Endothelial cell of umbilical vein (primary cell): Measurements from ENCODE around the gene EN2.

ENCODE experiments used
- EZH2 ChIP-seq: IDR thresholded peaks from 2 replicates; pipeline ENCODE4 v1.6.1; 2012; ENCODE audit warnings: borderline replicate concordance, low read depth, mild to moderate bottlenecking, moderate library complexity, low read length, inconsistent platforms; ENCODE audit not compliant: severe bottlenecking
- JUN ChIP-seq: IDR thresholded peaks from 2 replicates; pipeline ENCODE4 v1.6.1; 2011; ENCODE audit warnings: borderline replicate concordance, low read depth; ENCODE audit not compliant: insufficient read length, insufficient read depth
- POLR2A ChIP-seq: IDR thresholded peaks from 2 replicates; pipeline ENCODE4 v1.6.1; 2012; ENCODE audit warnings: low read depth, mild to moderate bottlenecking, control low read depth, low read length
- POLR2AphosphoS5 ChIP-seq: IDR thresholded peaks from 2 replicates; pipeline ENCODE4 v1.6.1; 2012; ENCODE audit warnings: low read depth, mild to moderate bottlenecking, control low read depth, low read length, moderate library complexity; ENCODE audit not compliant: insufficient read depth
- TF ChIP-seq, protein P1 (sequence below), 2 donors: IDR thresholded peaks; 1 replicate in 1 of 2; 2 replicates in 1 of 2; pipeline ENCODE4 v1.5.1; 2011; ENCODE audit warnings: low read length in 2 of 2, mild to moderate bottlenecking in 2 of 2, moderate library complexity in 2 of 2, control low read depth in 1 of 2, inconsistent platforms in 1 of 2, low read depth in 1 of 2; ENCODE audit not compliant: insufficient read depth in 1 of 2; ENCODE audit errors: extremely low read depth in 1 of 2

DNA sequence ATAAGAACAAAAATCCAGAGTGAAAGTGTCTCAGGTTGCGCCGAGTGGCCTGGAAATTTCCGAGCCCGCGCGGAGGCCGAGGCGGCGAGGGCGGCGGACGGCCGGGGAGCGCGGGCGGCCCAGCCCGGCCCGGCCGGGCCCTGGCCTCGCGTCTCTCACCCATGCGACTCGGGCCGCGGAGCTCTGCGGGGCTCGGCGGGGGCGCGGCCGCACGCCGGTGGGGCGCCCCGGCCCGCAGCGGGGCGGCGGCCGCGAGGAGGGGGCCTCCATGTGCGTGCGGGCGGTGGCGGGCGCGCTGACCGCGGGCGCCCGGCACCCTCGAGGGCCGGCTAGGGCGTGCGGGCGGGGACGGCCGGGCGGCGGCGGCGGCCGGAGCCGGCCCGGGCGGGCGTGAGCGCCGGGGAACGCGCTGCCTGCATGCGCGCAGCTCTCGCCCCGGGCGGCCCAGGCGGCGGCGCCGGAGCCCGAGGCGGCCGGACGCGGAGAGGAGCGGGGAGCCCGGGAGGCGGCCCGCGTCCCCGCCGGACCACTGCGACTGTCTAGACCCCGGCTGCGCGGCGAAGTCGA, 302 bp upstream of the EN2 start:
- TF ChIP-seq POLR2A, result no peak
- TF ChIP-seq POLR2AphosphoS5, result no peak
- TF ChIP-seq, protein P1, sequence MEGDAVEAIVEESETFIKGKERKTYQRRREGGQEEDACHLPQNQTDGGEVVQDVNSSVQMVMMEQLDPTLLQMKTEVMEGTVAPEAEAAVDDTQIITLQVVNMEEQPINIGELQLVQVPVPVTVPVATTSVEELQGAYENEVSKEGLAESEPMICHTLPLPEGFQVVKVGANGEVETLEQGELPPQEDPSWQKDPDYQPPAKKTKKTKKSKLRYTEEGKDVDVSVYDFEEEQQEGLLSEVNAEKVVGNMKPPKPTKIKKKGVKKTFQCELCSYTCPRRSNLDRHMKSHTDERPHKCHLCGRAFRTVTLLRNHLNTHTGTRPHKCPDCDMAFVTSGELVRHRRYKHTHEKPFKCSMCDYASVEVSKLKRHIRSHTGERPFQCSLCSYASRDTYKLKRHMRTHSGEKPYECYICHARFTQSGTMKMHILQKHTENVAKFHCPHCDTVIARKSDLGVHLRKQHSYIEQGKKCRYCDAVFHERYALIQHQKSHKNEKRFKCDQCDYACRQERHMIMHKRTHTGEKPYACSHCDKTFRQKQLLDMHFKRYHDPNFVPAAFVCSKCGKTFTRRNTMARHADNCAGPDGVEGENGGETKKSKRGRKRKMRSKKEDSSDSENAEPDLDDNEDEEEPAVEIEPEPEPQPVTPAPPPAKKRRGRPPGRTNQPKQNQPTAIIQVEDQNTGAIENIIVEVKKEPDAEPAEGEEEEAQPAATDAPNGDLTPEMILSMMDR (IDR thresholded peaks at IDR 0.05; ENCODE audit: extremely low read depth in 1 of 2, insufficient read depth in 1 of 2, low read depth in 1 of 2, low read length in 2 of 2), result no peak
- TF ChIP-seq JUN, result no peak
- TF ChIP-seq EZH2, result no peak
